ENCODE data around the gene ADAP1. TPM values are rescaled to one million over a fixed set of nuclear protein-coding genes. Genes with fewer than 3 reads are reported as not detected.

ADAP1 gene
- total RNA-seq, 1 experiment from 2014 or later = 77.6 TPM

GRCh38 chr7:891291-891690, 63.2 kb downstream of the ADAP1 start:
- intact Hi-C loops (cut with micrococcal nuclease; ENCODE audit: unreplicated experiment) = no loop called here
- DNase-seq = no peak
- TF ChIP-seq, protein P1, sequence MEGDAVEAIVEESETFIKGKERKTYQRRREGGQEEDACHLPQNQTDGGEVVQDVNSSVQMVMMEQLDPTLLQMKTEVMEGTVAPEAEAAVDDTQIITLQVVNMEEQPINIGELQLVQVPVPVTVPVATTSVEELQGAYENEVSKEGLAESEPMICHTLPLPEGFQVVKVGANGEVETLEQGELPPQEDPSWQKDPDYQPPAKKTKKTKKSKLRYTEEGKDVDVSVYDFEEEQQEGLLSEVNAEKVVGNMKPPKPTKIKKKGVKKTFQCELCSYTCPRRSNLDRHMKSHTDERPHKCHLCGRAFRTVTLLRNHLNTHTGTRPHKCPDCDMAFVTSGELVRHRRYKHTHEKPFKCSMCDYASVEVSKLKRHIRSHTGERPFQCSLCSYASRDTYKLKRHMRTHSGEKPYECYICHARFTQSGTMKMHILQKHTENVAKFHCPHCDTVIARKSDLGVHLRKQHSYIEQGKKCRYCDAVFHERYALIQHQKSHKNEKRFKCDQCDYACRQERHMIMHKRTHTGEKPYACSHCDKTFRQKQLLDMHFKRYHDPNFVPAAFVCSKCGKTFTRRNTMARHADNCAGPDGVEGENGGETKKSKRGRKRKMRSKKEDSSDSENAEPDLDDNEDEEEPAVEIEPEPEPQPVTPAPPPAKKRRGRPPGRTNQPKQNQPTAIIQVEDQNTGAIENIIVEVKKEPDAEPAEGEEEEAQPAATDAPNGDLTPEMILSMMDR (IDR thresholded peaks at IDR 0.05; ENCODE audit: insufficient read depth in 1 of 2, low read depth in 1 of 2, low read length in 1 of 2, severe bottlenecking in 1 of 2, unreplicated experiment in 1 of 2) = no peak
- Mint-ChIP-seq H3K27me3 (ENCODE audit: insufficient read depth, unreplicated experiment) (no peaks in the 10 kb centered on the region), H3K9me3 (ENCODE audit: unreplicated experiment) (peaks cover 7% of the 10 kb centered on the region), H3K4me1 (ENCODE audit: low read depth, unreplicated experiment) (no peaks in the 10 kb centered on the region), H3K36me3 (ENCODE audit: insufficient read depth, unreplicated experiment) (peaks cover 95% of the 10 kb centered on the region), H3K27ac (ENCODE audit: unreplicated experiment) (no peak overlapping the region), H3K4me3 (ENCODE audit: unreplicated experiment) (no peak overlapping the region)
- Histone ChIP-seq H3K36me3 (ENCODE audit: control insufficient read depth, insufficient read depth, low read length) (peaks cover 10% of the 10 kb centered on the region), H3K27me3 (replicated peaks; ENCODE audit: control insufficient read depth, insufficient read depth, low read length) (no peaks in the 10 kb centered on the region), H3K4me3 (ENCODE audit: low read depth, low read length) (no peak overlapping the region), H3K4me1 (no peaks in the 10 kb centered on the region), H3K9me3 (no peaks in the 10 kb centered on the region)
- POLR2A ChIA-PET = no interaction called here
- BruUV-seq (replicated peaks) = no TSS peak
- CTCF ChIA-PET = no interaction called here

DNA sequence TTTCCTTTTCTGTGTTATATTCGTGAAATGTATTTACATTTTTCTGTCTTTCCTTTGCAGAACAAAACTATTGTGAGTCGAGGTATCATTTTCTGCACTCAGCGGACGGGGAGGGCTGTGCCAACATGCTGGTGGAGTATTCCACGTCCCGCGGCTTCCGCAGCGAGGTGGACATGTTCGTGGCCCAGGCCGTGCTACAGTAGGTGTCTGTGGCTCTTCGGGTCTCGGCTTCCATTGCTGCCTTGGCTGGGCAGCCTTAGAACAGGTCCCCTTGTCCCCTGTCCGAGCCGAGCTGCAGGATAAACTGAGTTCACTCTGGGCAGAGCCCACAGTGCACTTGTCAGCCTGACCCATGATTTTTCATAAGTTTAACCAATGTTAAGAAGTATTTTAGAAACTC, 63.6 kb downstream of the ADAP1 start:
- Mint-ChIP-seq H3K27me3 (ENCODE audit: insufficient read depth, unreplicated experiment) (no peaks in the 10 kb centered on the region), H3K36me3 (ENCODE audit: insufficient read depth, unreplicated experiment) (peaks cover 91% of the 10 kb centered on the region), H3K4me1 (ENCODE audit: low read depth, unreplicated experiment) (no peaks in the 10 kb centered on the region), H3K4me3 (ENCODE audit: unreplicated experiment) (no peak overlapping the region), H3K9me3 (ENCODE audit: unreplicated experiment) (peaks cover 7% of the 10 kb centered on the region), H3K27ac (ENCODE audit: unreplicated experiment) (no peak overlapping the region)
- intact Hi-C loops (cut with micrococcal nuclease; ENCODE audit: unreplicated experiment) = no loop called here
- no peak for DNase-seq
- no TSS peak for BruUV-seq (replicated peaks)
- no peak overlapping the region for H3K4me3 ChIP-seq (ENCODE audit: low read depth, low read length)
- POLR2A ChIA-PET = no interaction called here
- H3K27me3 ChIP-seq (replicated peaks; ENCODE audit: control insufficient read depth, insufficient read depth, low read length) = no peaks in the 10 kb centered on the region
- CTCF ChIA-PET = no interaction called here
- no peaks in the 10 kb centered on the region for H3K9me3 ChIP-seq
- TF ChIP-seq, protein P1 (IDR thresholded peaks at IDR 0.05; ENCODE audit: insufficient read depth in 1 of 2, low read depth in 1 of 2, low read length in 1 of 2, severe bottlenecking in 1 of 2, unreplicated experiment in 1 of 2) = no peak
- H3K36me3 ChIP-seq (ENCODE audit: control insufficient read depth, insufficient read depth, low read length) = peaks cover 10% of the 10 kb centered on the region
- no peaks in the 10 kb centered on the region for H3K4me1 ChIP-seq

GRCh38 chr7:889391-889790, 65.1 kb downstream of the ADAP1 start:
- no peaks in the 10 kb centered on the region for H3K4me1 ChIP-seq
- no peaks in the 10 kb centered on the region for H3K4me1 Mint-ChIP-seq (ENCODE audit: low read depth, unreplicated experiment)
- H3K27me3 ChIP-seq (replicated peaks; ENCODE audit: control insufficient read depth, insufficient read depth, low read length) = no peaks in the 10 kb centered on the region
- H3K27me3 Mint-ChIP-seq (ENCODE audit: insufficient read depth, unreplicated experiment) = no peaks in the 10 kb centered on the region
- peaks cover 10% of the 10 kb centered on the region for H3K36me3 ChIP-seq (ENCODE audit: control insufficient read depth, insufficient read depth, low read length)
- CTCF ChIA-PET = no interaction called here
- H3K27ac Mint-ChIP-seq (ENCODE audit: unreplicated experiment) = no peak overlapping the region
- no peak for DNase-seq
- peaks cover 76% of the 10 kb centered on the region for H3K36me3 Mint-ChIP-seq (ENCODE audit: insufficient read depth, unreplicated experiment)
- TF ChIP-seq, protein P1 (IDR thresholded peaks at IDR 0.05; ENCODE audit: insufficient read depth in 1 of 2, low read depth in 1 of 2, low read length in 1 of 2, severe bottlenecking in 1 of 2, unreplicated experiment in 1 of 2) = no peak
- no peak overlapping the region for H3K4me3 Mint-ChIP-seq (ENCODE audit: unreplicated experiment)
- H3K9me3 Mint-ChIP-seq (ENCODE audit: unreplicated experiment) = peaks cover 7% of the 10 kb centered on the region
- BruUV-seq (replicated peaks) = no TSS peak
- no peak overlapping the region for H3K4me3 ChIP-seq (ENCODE audit: low read depth, low read length)
- no peaks in the 10 kb centered on the region for H3K9me3 ChIP-seq
- intact Hi-C loops (cut with micrococcal nuclease; ENCODE audit: unreplicated experiment) = no loop called here
- POLR2A ChIA-PET = no interaction called here

Data from Caco-2 (cell line).